BLaER1 (cell line): ENCODE data around the gene AGMO.

ENCODE experiments used
- H3K27ac ChIP-seq: shearing (Covaris generic); formaldehyde crosslinking; 2 replicates; pipeline ENCODE4 v1.8.1; 2022
- H3K27me3 ChIP-seq: shearing (Covaris generic); formaldehyde crosslinking; 2 replicates; pipeline ENCODE4 v1.8.1; 2022
- H3K36me3 ChIP-seq: shearing (Covaris generic); formaldehyde crosslinking; 2 replicates; pipeline ENCODE4 v1.8.1; 2022
- H3K4me1 ChIP-seq: shearing (Covaris generic); formaldehyde crosslinking; 2 replicates; pipeline ENCODE4 v1.8.1; 2022
- H3K4me2 ChIP-seq: shearing (Covaris generic); formaldehyde crosslinking; 2 replicates; pipeline ENCODE4 v1.8.1; 2022
- H3K4me3 ChIP-seq: shearing (Covaris generic); formaldehyde crosslinking; 2 replicates; pipeline ENCODE4 v1.8.1; 2022
- H3K9ac ChIP-seq: shearing (Covaris generic); formaldehyde crosslinking; 2 replicates; pipeline ENCODE4 v1.8.1; 2022
- H3K9me3 ChIP-seq: shearing (Covaris generic); formaldehyde crosslinking; 2 replicates; pipeline ENCODE4 v1.8.1; 2022
- H4K20me1 ChIP-seq: shearing (Covaris generic); formaldehyde crosslinking; 2 replicates; pipeline ENCODE4 v1.8.1; 2022
- Cebpa-rat ChIP-seq: shearing (Covaris generic); IDR thresholded peaks from 2 replicates; pipeline ENCODE4 v1.8.1; 2022

Gene AGMO

GRCh38 chr7:15403751-15404150 lies 158.1 kb downstream of the AGMO start:
- Histone ChIP-seq H3K36me3 (no peaks in the 10 kb centered on the region), H3K27me3 (no peaks in the 10 kb centered on the region), H3K4me2 (no peak overlapping the region), H3K4me1 (no peaks in the 10 kb centered on the region), H3K4me3 (no peak overlapping the region), H3K9ac (no peak overlapping the region), H4K20me1 (no peaks in the 10 kb centered on the region), H3K27ac (no peak overlapping the region), H3K9me3 (no peaks in the 10 kb centered on the region)
- no peak for TF ChIP-seq Cebpa-rat

GRCh38 chr7:15403315-15403714 lies 158.5 kb downstream of the AGMO start:
- H3K9me3 ChIP-seq, result no peaks in the 10 kb centered on the region
- H3K27me3 ChIP-seq, result no peaks in the 10 kb centered on the region
- H3K4me3 ChIP-seq, result no peak overlapping the region
- no peak for TF ChIP-seq Cebpa-rat
- no peaks in the 10 kb centered on the region for H3K4me1 ChIP-seq
- H3K27ac ChIP-seq, result no peak overlapping the region
- H3K4me2 ChIP-seq, result no peak overlapping the region
- no peak overlapping the region for H3K9ac ChIP-seq
- no peaks in the 10 kb centered on the region for H4K20me1 ChIP-seq
- no peaks in the 10 kb centered on the region for H3K36me3 ChIP-seq

- Histone ChIP-seq H3K4me1 (no peaks in the 10 kb centered on the region), H3K9ac (no peak overlapping the region), H3K36me3 (no peaks in the 10 kb centered on the region), H3K4me3 (no peak overlapping the region), H3K27me3 (no peaks in the 10 kb centered on the region), H3K9me3 (no peaks in the 10 kb centered on the region), H3K27ac (no peak overlapping the region), H3K4me2 (no peak overlapping the region), H4K20me1 (no peaks in the 10 kb centered on the region)
- TF ChIP-seq Cebpa-rat, result no peak
These were observed 159.2 kb downstream of the AGMO start for GRCh38 chr7:15402436-15403136.

- no peaks in the 10 kb centered on the region for H4K20me1 ChIP-seq
- no peak overlapping the region for H3K27ac ChIP-seq
- peaks cover 15% of the 10 kb centered on the region for H3K9me3 ChIP-seq
- no peak overlapping the region for H3K4me3 ChIP-seq
- H3K27me3 ChIP-seq, result no peaks in the 10 kb centered on the region
- TF ChIP-seq Cebpa-rat, result no peak
- no peaks in the 10 kb centered on the region for H3K4me1 ChIP-seq
- no peaks in the 10 kb centered on the region for H3K36me3 ChIP-seq
- H3K9ac ChIP-seq, result no peak overlapping the region
- H3K4me2 ChIP-seq, result no peak overlapping the region
These were observed 161.4 kb downstream of the AGMO start for GRCh38 chr7:15400440-15400839.

- peaks cover 15% of the 10 kb centered on the region for H3K9me3 ChIP-seq
- H3K9ac ChIP-seq, result no peak overlapping the region
- TF ChIP-seq Cebpa-rat, result no peak
- H3K27me3 ChIP-seq, result no peaks in the 10 kb centered on the region
- H3K4me1 ChIP-seq, result no peaks in the 10 kb centered on the region
- no peak overlapping the region for H3K27ac ChIP-seq
- no peaks in the 10 kb centered on the region for H4K20me1 ChIP-seq
- no peak overlapping the region for H3K4me3 ChIP-seq
- H3K4me2 ChIP-seq, result no peak overlapping the region
- no peaks in the 10 kb centered on the region for H3K36me3 ChIP-seq
These were observed 162.4 kb downstream of the AGMO start for GRCh38 chr7:15399441-15399840.

- Histone ChIP-seq H3K9me3 (peaks cover 15% of the 10 kb centered on the region), H4K20me1 (no peaks in the 10 kb centered on the region)
- no peak for TF ChIP-seq Cebpa-rat
These were observed 163.7 kb downstream of the AGMO start for GRCh38 chr7:15397922-15398760.

GRCh38 chr7:15397159-15397550 lies 164.7 kb downstream of the AGMO start:
- Histone ChIP-seq H3K9ac (no peak overlapping the region), H3K4me1 (no peaks in the 10 kb centered on the region), H3K9me3 (peaks cover 15% of the 10 kb centered on the region), H3K27ac (no peak overlapping the region), H3K4me3 (no peak overlapping the region), H3K4me2 (no peak overlapping the region), H3K27me3 (no peaks in the 10 kb centered on the region), H4K20me1 (no peaks in the 10 kb centered on the region), H3K36me3 (no peaks in the 10 kb centered on the region)
- TF ChIP-seq Cebpa-rat, result no peak

More at GRCh38 chr7:15397922-15398760, 163.7 kb downstream of the AGMO start:
- H3K4me1 ChIP-seq, result no peaks in the 10 kb centered on the region
- H3K9ac ChIP-seq, result no peak overlapping the region
- H3K36me3 ChIP-seq, result no peaks in the 10 kb centered on the region
- no peak overlapping the region for H3K4me3 ChIP-seq
- no peak overlapping the region for H3K27ac ChIP-seq
- H3K27me3 ChIP-seq, result no peaks in the 10 kb centered on the region
- H3K4me2 ChIP-seq, result no peak overlapping the region

GRCh38 chr7:15396210-15397158 lies 165.3 kb downstream of the AGMO start:
- no peak overlapping the region for H3K4me2 ChIP-seq
- no peak for TF ChIP-seq Cebpa-rat
- H3K9me3 ChIP-seq, result peaks cover 15% of the 10 kb centered on the region
- H3K9ac ChIP-seq, result no peak overlapping the region
- no peaks in the 10 kb centered on the region for H3K36me3 ChIP-seq
- H3K27ac ChIP-seq, result no peak overlapping the region
- no peaks in the 10 kb centered on the region for H3K4me1 ChIP-seq
- no peak overlapping the region for H3K4me3 ChIP-seq
- no peaks in the 10 kb centered on the region for H4K20me1 ChIP-seq
- no peaks in the 10 kb centered on the region for H3K27me3 ChIP-seq

GRCh38 chr7:15389073-15389472 lies 172.7 kb downstream of the AGMO start:
- no peaks in the 10 kb centered on the region for H3K36me3 ChIP-seq
- H4K20me1 ChIP-seq, result no peaks in the 10 kb centered on the region
- H3K4me1 ChIP-seq, result no peaks in the 10 kb centered on the region
- H3K4me2 ChIP-seq, result no peak overlapping the region
- H3K9me3 ChIP-seq, result no peaks in the 10 kb centered on the region
- no peak overlapping the region for H3K27ac ChIP-seq
- no peak overlapping the region for H3K9ac ChIP-seq
- no peak for TF ChIP-seq Cebpa-rat
- no peak overlapping the region for H3K4me3 ChIP-seq
- H3K27me3 ChIP-seq, result no peaks in the 10 kb centered on the region
